GM12878 (cell line): ENCODE measurements around the gene RIC8B.

Experiments used
- ASH2L ChIP-seq: fragments of 300-600, 200-600 bp; sonication (generic); IDR thresholded peaks from 2 replicates; pipeline ENCODE4 v1.6.1; 2017; ENCODE audit warnings: low read depth, mild to moderate bottlenecking, borderline replicate concordance
- ATF7 ChIP-seq: fragments of 450-650 bp; IDR thresholded peaks from 2 replicates; pipeline ENCODE4 v1.6.1; 2016; ENCODE audit warnings: low read depth, mild to moderate bottlenecking
- EZH2 ChIP-seq: IDR thresholded peaks from 2 replicates; pipeline ENCODE4 v1.6.1; 2012; ENCODE audit warnings: low read depth, mild to moderate bottlenecking, control low read depth, inconsistent platforms, low read length, borderline replicate concordance; ENCODE audit not compliant: control insufficient read depth
- HCFC1 ChIP-seq: fragments of 150-350 bp; IDR thresholded peaks from 2 replicates; pipeline ENCODE4 v1.6.1; 2014; ENCODE audit warnings: low read length
- POLR2A ChIP-seq: IDR thresholded peaks from 2 replicates; pipeline ENCODE4 v1.6.1; 2011; ENCODE audit warnings: low read depth, mild to moderate bottlenecking, low read length
- POLR2AphosphoS5 ChIP-seq: IDR thresholded peaks from 2 replicates; pipeline ENCODE4 v1.6.1; 2011; ENCODE audit warnings: mild to moderate bottlenecking, low read length, inconsistent platforms
- USF2 ChIP-seq: IDR thresholded peaks from 2 replicates; pipeline ENCODE4 v1.6.1; 2011; ENCODE audit warnings: low read depth, low read length, improper control_type of control experiment, borderline replicate concordance
- YY1 ChIP-seq: IDR thresholded peaks from 2 replicates; pipeline ENCODE4 v1.6.1; 2011; ENCODE audit warnings: low read depth, mild to moderate bottlenecking, low read length
- ZBTB11 ChIP-seq: fragments of 450-650 bp; formaldehyde crosslinking; IDR thresholded peaks from 2 replicates; pipeline ENCODE4 v1.5.0; 2022; ENCODE audit warnings: mild to moderate bottlenecking, missing genetic modification characterization
- ZNF274 ChIP-seq: IDR thresholded peaks from one replicate; pipeline ENCODE4 v1.8.0; 2011; ENCODE audit not compliant: insufficient read length, insufficient read depth
- TF ChIP-seq, protein P1 (sequence below): fragments of 450-650 bp; IDR thresholded peaks from 2 replicates; pipeline ENCODE4 v1.6.1; 2016; ENCODE audit warnings: mild to moderate bottlenecking
- TF ChIP-seq, protein P2 (sequence below), 3 experiments: IDR thresholded peaks in 2 of 3; conservative IDR thresholded peaks in 1 of 3; 2 replicates each; pipeline ENCODE4 v1.5.1; 2011; ENCODE audit warnings: low read depth in 3 of 3, low read length in 3 of 3, mild to moderate bottlenecking in 3 of 3, control low read depth in 2 of 3, moderate library complexity in 2 of 3, inconsistent platforms in 1 of 3, mixed read lengths in 1 of 3; ENCODE audit not compliant: control insufficient read depth in 2 of 3, insufficient read depth in 1 of 3; ENCODE audit errors: extremely low read depth in 1 of 3

DNA sequence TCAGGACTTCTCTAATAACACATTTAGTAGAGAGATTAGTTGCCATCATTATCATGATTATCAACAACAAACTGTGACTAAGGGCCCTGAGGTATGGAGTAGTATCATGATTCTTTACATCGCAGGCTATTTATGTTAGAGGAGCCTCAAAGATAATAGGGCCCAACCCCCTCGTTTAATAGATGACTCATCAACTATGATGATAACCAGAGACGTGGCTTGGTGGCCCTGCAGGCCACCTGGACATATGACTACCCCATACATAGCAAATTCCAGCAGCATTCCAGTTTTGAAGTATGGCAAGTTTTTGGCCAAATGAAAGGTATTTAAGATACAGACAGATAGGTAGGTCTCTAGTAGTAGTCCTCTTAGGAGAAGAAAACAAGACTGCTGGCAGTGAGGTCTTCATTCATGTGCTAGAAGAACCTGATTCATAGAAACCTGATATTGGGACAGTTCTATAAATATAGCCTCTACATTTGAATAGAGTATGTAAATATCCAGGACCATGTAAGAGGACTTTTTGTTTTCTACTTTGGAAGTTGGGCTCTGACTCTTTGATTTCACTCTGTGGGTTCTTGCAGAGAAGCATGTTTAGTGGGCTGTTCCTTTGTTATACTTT lies 5.6 kb downstream of the RIC8B start:
- TF ChIP-seq POLR2AphosphoS5, result no peak
- TF ChIP-seq, protein P1, sequence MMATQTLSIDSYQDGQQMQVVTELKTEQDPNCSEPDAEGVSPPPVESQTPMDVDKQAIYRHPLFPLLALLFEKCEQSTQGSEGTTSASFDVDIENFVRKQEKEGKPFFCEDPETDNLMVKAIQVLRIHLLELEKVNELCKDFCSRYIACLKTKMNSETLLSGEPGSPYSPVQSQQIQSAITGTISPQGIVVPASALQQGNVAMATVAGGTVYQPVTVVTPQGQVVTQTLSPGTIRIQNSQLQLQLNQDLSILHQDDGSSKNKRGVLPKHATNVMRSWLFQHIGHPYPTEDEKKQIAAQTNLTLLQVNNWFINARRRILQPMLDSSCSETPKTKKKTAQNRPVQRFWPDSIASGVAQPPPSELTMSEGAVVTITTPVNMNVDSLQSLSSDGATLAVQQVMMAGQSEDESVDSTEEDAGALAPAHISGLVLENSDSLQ, result no peak
- TF ChIP-seq ZBTB11 (CRISPR knock-in tag), result no peak
- TF ChIP-seq, protein P2, sequence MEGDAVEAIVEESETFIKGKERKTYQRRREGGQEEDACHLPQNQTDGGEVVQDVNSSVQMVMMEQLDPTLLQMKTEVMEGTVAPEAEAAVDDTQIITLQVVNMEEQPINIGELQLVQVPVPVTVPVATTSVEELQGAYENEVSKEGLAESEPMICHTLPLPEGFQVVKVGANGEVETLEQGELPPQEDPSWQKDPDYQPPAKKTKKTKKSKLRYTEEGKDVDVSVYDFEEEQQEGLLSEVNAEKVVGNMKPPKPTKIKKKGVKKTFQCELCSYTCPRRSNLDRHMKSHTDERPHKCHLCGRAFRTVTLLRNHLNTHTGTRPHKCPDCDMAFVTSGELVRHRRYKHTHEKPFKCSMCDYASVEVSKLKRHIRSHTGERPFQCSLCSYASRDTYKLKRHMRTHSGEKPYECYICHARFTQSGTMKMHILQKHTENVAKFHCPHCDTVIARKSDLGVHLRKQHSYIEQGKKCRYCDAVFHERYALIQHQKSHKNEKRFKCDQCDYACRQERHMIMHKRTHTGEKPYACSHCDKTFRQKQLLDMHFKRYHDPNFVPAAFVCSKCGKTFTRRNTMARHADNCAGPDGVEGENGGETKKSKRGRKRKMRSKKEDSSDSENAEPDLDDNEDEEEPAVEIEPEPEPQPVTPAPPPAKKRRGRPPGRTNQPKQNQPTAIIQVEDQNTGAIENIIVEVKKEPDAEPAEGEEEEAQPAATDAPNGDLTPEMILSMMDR (IDR thresholded peaks at IDR 0.05 in 2 of 3, conservative IDR thresholded peaks at IDR 0.05 in 1 of 3; ENCODE audit: control insufficient read depth in 2 of 3, extremely low read depth in 1 of 3, insufficient read depth in 1 of 3, low read depth in 3 of 3, low read length in 3 of 3), result no peak
- no peak for TF ChIP-seq ATF7
- no peak for TF ChIP-seq USF2
- TF ChIP-seq ZNF274, result no peak
- no peak for TF ChIP-seq EZH2
- no peak for TF ChIP-seq POLR2A
- no peak for TF ChIP-seq HCFC1
- TF ChIP-seq YY1, result no peak
- no peak for TF ChIP-seq ASH2L
